ENCODE results near the gene EML5. TPM values are rescaled to one million over a fixed set of nuclear protein-coding genes. Genes with fewer than 3 reads are reported as not detected.

The EML5 gene
- total and polyA plus RNA-seq, 2 experiments from 2014 or later: 0.18 to 1.6 TPM

DNA sequence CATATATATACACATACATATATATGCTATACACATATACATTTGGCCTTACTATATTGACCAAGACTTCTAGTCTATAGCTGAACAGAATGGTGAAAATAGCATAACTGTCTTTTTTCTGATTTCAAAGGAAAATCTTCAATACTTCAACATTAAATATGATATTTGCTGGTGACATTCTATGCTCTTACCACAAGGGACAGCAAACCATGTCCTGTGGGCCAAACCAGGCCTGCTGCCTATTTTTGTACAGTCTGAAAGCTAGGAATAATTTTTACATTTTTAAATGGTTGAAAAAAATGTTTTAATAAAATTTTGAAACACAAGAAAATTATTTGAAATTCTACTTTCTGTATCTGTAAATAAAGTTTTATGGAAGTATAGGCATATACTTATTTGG lies 63.6 kb downstream of the EML5 start:
- H3K27me3 ChIP-seq (ENCODE audit: insufficient read depth): no peaks in the 10 kb centered on the region
- TF ChIP-seq, protein P1, sequence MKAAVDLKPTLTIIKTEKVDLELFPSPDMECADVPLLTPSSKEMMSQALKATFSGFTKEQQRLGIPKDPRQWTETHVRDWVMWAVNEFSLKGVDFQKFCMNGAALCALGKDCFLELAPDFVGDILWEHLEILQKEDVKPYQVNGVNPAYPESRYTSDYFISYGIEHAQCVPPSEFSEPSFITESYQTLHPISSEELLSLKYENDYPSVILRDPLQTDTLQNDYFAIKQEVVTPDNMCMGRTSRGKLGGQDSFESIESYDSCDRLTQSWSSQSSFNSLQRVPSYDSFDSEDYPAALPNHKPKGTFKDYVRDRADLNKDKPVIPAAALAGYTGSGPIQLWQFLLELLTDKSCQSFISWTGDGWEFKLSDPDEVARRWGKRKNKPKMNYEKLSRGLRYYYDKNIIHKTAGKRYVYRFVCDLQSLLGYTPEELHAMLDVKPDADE (IDR thresholded peaks at IDR 0.05): no peak
- TF ChIP-seq, protein P2, sequence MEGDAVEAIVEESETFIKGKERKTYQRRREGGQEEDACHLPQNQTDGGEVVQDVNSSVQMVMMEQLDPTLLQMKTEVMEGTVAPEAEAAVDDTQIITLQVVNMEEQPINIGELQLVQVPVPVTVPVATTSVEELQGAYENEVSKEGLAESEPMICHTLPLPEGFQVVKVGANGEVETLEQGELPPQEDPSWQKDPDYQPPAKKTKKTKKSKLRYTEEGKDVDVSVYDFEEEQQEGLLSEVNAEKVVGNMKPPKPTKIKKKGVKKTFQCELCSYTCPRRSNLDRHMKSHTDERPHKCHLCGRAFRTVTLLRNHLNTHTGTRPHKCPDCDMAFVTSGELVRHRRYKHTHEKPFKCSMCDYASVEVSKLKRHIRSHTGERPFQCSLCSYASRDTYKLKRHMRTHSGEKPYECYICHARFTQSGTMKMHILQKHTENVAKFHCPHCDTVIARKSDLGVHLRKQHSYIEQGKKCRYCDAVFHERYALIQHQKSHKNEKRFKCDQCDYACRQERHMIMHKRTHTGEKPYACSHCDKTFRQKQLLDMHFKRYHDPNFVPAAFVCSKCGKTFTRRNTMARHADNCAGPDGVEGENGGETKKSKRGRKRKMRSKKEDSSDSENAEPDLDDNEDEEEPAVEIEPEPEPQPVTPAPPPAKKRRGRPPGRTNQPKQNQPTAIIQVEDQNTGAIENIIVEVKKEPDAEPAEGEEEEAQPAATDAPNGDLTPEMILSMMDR (conservative IDR thresholded peaks at IDR 0.05; ENCODE audit: low read depth in 2 of 2): peak in 1 of 2 experiments; percentile 40; a peak in 2 of 4 replicates

DNA sequence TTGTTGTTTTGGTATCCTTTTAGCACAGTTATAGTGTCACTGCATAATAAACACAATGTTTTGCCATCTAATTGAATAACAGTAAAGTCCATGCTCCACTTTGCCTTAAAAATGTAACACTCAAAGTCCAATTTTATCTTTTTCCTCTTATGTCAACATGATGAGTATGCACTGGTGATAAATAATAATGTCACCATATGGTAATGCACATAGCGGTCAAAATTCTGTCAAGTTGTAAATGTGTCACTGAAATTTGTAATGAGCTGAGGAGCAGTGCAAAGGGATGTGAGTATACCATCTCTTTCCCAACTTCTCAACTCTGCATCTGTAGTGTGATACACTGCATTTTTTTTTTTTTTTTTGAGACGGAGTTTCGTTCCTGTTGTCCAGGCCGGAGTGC lies 65.7 kb downstream of the EML5 start:
- Mint-ChIP-seq H3K36me3 (ENCODE audit: low read depth) (no peaks in the 10 kb centered on the region), H3K4me3 (no peak overlapping the region), H3K27me3 (ENCODE audit: insufficient read depth, low read depth, poor library complexity) (no peaks in the 10 kb centered on the region), H3K9me3 (no peaks in the 10 kb centered on the region; the same call in 2 of the 3 replicates), H3K27ac (no peak overlapping the region), H3K4me1 (no peaks in the 10 kb centered on the region)
- H3K9me2 ChIP-seq (ENCODE audit: insufficient read depth): no peaks in the 10 kb centered on the region; the same call in 1 of the 2 replicates
- H3K4me3 ChIP-seq: no peak overlapping the region
- no peak overlapping the region for H3K4me2 ChIP-seq
- no peaks in the 10 kb centered on the region for H4K20me1 ChIP-seq (replicated peaks; ENCODE audit: insufficient read depth)
- no peaks in the 10 kb centered on the region for H3K79me2 ChIP-seq (replicated peaks; ENCODE audit: insufficient read depth)
- no peak for ATAC-seq
- DNase-seq (ENCODE audit: low spot score): no peak
- no peaks in the 10 kb centered on the region for H3K27me3 ChIP-seq (ENCODE audit: insufficient read depth)
- no peaks in the 10 kb centered on the region for H3F3A ChIP-seq (replicated peaks; ENCODE audit: low read depth)
- no peak overlapping the region for H2AFZ ChIP-seq
- H3K27ac ChIP-seq (ENCODE audit: low read depth): no peak overlapping the region
- H3K4me1 ChIP-seq (ENCODE audit: insufficient read depth): no peaks in the 10 kb centered on the region
- H3K36me3 ChIP-seq (ENCODE audit: insufficient read depth): no peaks in the 10 kb centered on the region
- TF ChIP-seq CREB1 (CRISPR knock-in tag; IDR thresholded peaks at IDR 0.05; ENCODE audit: low read depth): no peak
- TF ChIP-seq EZH2phosphoT487 (IDR thresholded peaks at IDR 0.05; ENCODE audit: unreplicated experiment): no peak
- TF ChIP-seq STAT1 (IDR thresholded peaks at IDR 0.05; ENCODE audit: unreplicated experiment): no peak
- TF ChIP-seq EZH2 (IDR thresholded peaks at IDR 0.05; ENCODE audit: low read depth, unreplicated experiment): no peak
- no peak for TF ChIP-seq ZNF331 (CRISPR knock-in tag; IDR thresholded peaks at IDR 0.05; ENCODE audit: low read depth)
- TF ChIP-seq, protein P3, sequence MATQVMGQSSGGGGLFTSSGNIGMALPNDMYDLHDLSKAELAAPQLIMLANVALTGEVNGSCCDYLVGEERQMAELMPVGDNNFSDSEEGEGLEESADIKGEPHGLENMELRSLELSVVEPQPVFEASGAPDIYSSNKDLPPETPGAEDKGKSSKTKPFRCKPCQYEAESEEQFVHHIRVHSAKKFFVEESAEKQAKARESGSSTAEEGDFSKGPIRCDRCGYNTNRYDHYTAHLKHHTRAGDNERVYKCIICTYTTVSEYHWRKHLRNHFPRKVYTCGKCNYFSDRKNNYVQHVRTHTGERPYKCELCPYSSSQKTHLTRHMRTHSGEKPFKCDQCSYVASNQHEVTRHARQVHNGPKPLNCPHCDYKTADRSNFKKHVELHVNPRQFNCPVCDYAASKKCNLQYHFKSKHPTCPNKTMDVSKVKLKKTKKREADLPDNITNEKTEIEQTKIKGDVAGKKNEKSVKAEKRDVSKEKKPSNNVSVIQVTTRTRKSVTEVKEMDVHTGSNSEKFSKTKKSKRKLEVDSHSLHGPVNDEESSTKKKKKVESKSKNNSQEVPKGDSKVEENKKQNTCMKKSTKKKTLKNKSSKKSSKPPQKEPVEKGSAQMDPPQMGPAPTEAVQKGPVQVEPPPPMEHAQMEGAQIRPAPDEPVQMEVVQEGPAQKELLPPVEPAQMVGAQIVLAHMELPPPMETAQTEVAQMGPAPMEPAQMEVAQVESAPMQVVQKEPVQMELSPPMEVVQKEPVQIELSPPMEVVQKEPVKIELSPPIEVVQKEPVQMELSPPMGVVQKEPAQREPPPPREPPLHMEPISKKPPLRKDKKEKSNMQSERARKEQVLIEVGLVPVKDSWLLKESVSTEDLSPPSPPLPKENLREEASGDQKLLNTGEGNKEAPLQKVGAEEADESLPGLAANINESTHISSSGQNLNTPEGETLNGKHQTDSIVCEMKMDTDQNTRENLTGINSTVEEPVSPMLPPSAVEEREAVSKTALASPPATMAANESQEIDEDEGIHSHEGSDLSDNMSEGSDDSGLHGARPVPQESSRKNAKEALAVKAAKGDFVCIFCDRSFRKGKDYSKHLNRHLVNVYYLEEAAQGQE (IDR thresholded peaks at IDR 0.05; ENCODE audit: unreplicated experiment): no peak
- no peak for TF ChIP-seq ZNF114 (CRISPR knock-in tag; IDR thresholded peaks at IDR 0.05)

More for the DNA sequence above, 63.6 kb downstream of the EML5 start:
- no peaks in the 10 kb centered on the region for H3K79me2 ChIP-seq (replicated peaks; ENCODE audit: insufficient read depth)
- no peak overlapping the region for H2AFZ ChIP-seq
- Mint-ChIP-seq H3K27ac (no peak overlapping the region), H3K27me3 (ENCODE audit: insufficient read depth, low read depth, poor library complexity) (no peaks in the 10 kb centered on the region), H3K4me1 (no peaks in the 10 kb centered on the region), H3K9me3 (no peaks in the 10 kb centered on the region; the same call in 2 of the 3 replicates), H3K4me3 (no peak overlapping the region), H3K36me3 (ENCODE audit: low read depth) (no peaks in the 10 kb centered on the region)
- H3K9me2 ChIP-seq (ENCODE audit: insufficient read depth): no peaks in the 10 kb centered on the region
- H3K27ac ChIP-seq (ENCODE audit: low read depth): no peak overlapping the region
- no peak overlapping the region for H3K4me2 ChIP-seq
- H4K20me1 ChIP-seq (replicated peaks; ENCODE audit: insufficient read depth): no peaks in the 10 kb centered on the region
- no peaks in the 10 kb centered on the region for H3F3A ChIP-seq (replicated peaks; ENCODE audit: low read depth)
- 0 out of 2 replicates have a peak, but pooled peaks cover 3% of the 10 kb centered on the region for H3K4me1 ChIP-seq (ENCODE audit: insufficient read depth)
- no peaks in the 10 kb centered on the region for H3K36me3 ChIP-seq (ENCODE audit: insufficient read depth)
- ATAC-seq: no peak
- no peak overlapping the region for H3K4me3 ChIP-seq
- DNase-seq (ENCODE audit: low spot score): no peak

Data from GM23338 (cell line).